Mammary epithelial cell (primary cell): ENCODE results near the gene NIPSNAP2.

ENCODE experiments used
- CTCF ChIP-seq, 2 donors: IDR thresholded peaks in 1 of 2; conservative IDR thresholded peaks in 1 of 2; 2 replicates each; pipeline ENCODE4 v1.5.1; 2011 to 2012; ENCODE audit warnings: inconsistent platforms in 2 of 2, low read length in 2 of 2, mild to moderate bottlenecking in 2 of 2, control low read depth in 1 of 2, low read depth in 1 of 2; ENCODE audit not compliant: insufficient read depth in 1 of 2; ENCODE audit errors: extremely low read depth in 1 of 2
- EZH2 ChIP-seq: IDR thresholded peaks from 2 replicates; pipeline ENCODE4 v1.6.1; 2012; ENCODE audit warnings: low read length, inconsistent platforms, borderline replicate concordance

DNA sequence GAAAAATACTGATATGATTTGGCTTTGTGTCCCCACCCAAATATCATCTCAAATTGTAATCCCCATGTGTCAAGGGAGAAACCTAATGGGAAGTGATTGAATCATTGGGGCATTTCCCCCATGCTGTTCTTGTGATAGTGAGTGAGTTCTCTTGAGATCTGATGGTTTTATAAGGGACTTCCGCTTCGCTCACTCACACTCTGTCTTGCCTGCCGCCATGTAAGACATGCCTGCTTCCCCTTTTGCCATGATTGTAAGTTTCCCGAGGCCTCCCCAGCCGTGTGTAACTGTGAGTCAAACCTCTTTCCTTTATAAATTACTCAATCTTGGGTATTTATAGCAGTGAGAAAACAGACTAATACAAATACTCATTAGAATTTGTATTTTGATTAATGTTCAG is 17.8 kb upstream of the NIPSNAP2 start:
- TF ChIP-seq CTCF (conservative IDR thresholded peaks at IDR 0.05 in 1 of 2, IDR thresholded peaks at IDR 0.05 in 1 of 2; ENCODE audit: extremely low read depth in 1 of 2, insufficient read depth in 1 of 2, low read depth in 1 of 2, low read length in 2 of 2) = no peak
- no peak for TF ChIP-seq EZH2
